Trophoblast cell (in vitro differentiated cells and primary cell): Measurements from ENCODE around the gene ASCC3.

Experiments used
- DNase-seq, 2 donors: peaks; one replicate each; pipeline ENCODE4 v3.0.0-alpha.2; 2016
- H2AFZ ChIP-seq: 2 replicates; pipeline ENCODE4 v1.6.1; 2013; ENCODE audit warnings: low read length, moderate library complexity, mild to moderate bottlenecking; ENCODE audit not compliant: insufficient read depth, poor library complexity
- H2AK5ac ChIP-seq: 2 replicates; pipeline ENCODE4 v1.6.1; 2013; ENCODE audit warnings: mild to moderate bottlenecking, low read length
- H2BK120ac ChIP-seq: 2 replicates; pipeline ENCODE4 v1.6.1; 2013; ENCODE audit warnings: low read length, mild to moderate bottlenecking, moderate library complexity; ENCODE audit not compliant: insufficient read depth, poor library complexity
- H2BK12ac ChIP-seq: 2 replicates; pipeline ENCODE4 v1.6.1; 2013; ENCODE audit warnings: mild to moderate bottlenecking, low read length, moderate library complexity
- H2BK5ac ChIP-seq: 2 replicates; pipeline ENCODE4 v1.6.1; 2013; ENCODE audit warnings: low read length, low read depth, moderate library complexity, mild to moderate bottlenecking; ENCODE audit not compliant: poor library complexity
- H3K14ac ChIP-seq: 2 replicates; pipeline ENCODE4 v1.6.1; 2013; ENCODE audit warnings: mild to moderate bottlenecking, low read length
- H3K18ac ChIP-seq: 2 replicates; pipeline ENCODE4 v1.6.1; 2013; ENCODE audit warnings: mild to moderate bottlenecking, low read length
- H3K23ac ChIP-seq: 2 replicates; pipeline ENCODE4 v1.6.1; 2013; ENCODE audit warnings: low read length
- H3K27ac ChIP-seq: 2 replicates; pipeline ENCODE4 v1.5.1; 2013; ENCODE audit warnings: low read depth, mild to moderate bottlenecking, inconsistent platforms, low read length, moderate library complexity
- H3K27me3 ChIP-seq: 2 replicates; pipeline ENCODE4 v1.6.1; 2013; ENCODE audit warnings: inconsistent platforms, mild to moderate bottlenecking, low read length, moderate library complexity; ENCODE audit not compliant: insufficient read depth
- H3K36me3 ChIP-seq, 2 experiments: 1 replicate in 1 of 2; 2 replicates in 1 of 2; pipeline ENCODE4 v1.6.1; 2013; ENCODE audit warnings: low read length in 2 of 2, mild to moderate bottlenecking in 2 of 2, moderate library complexity in 1 of 2; ENCODE audit not compliant: insufficient read depth in 2 of 2, control insufficient read depth in 1 of 2
- H3K4ac ChIP-seq: 2 replicates; pipeline ENCODE4 v1.6.1; 2013; ENCODE audit warnings: low read depth, mild to moderate bottlenecking, low read length, moderate library complexity
- H3K4me1 ChIP-seq, 2 experiments: 1 replicate in 1 of 2; 2 replicates in 1 of 2; pipeline ENCODE4 v1.6.1; 2013; ENCODE audit warnings: low read length in 2 of 2, mild to moderate bottlenecking in 2 of 2, moderate library complexity in 1 of 2; ENCODE audit not compliant: insufficient read depth in 2 of 2, control insufficient read depth in 1 of 2
- H3K4me2 ChIP-seq: 2 replicates; pipeline ENCODE4 v1.6.1; 2013; ENCODE audit warnings: inconsistent platforms, mild to moderate bottlenecking, low read length, moderate library complexity
- H3K4me3 ChIP-seq: 2 replicates; pipeline ENCODE4 v1.5.1; 2013; ENCODE audit warnings: mild to moderate bottlenecking, low read depth, low read length, inconsistent platforms
- H3K79me1 ChIP-seq: one replicate; pipeline ENCODE4 v1.6.1; 2013; ENCODE audit warnings: low read length
- H3K79me2 ChIP-seq: 2 replicates; pipeline ENCODE4 v1.6.1; 2013; ENCODE audit warnings: low read length, mild to moderate bottlenecking; ENCODE audit not compliant: control insufficient read depth, insufficient read depth, poor library complexity
- H3K9ac ChIP-seq: 2 replicates; pipeline ENCODE4 v1.6.1; 2013; ENCODE audit warnings: mild to moderate bottlenecking, low read length
- H3K9me3 ChIP-seq: 2 replicates; pipeline ENCODE4 v1.6.1; 2013; ENCODE audit warnings: low read depth, mild to moderate bottlenecking, control low read depth, inconsistent platforms, low read length; ENCODE audit not compliant: insufficient read depth
- H4K12ac ChIP-seq: 2 replicates; pipeline ENCODE4 v1.6.1; 2013; ENCODE audit warnings: low read depth, mild to moderate bottlenecking, low read length, moderate library complexity
- H4K8ac ChIP-seq: 2 replicates; pipeline ENCODE4 v1.6.1; 2013; ENCODE audit warnings: low read depth, mild to moderate bottlenecking, low read length, moderate library complexity
- H4K91ac ChIP-seq: one replicate; pipeline ENCODE4 v1.6.1; 2013; ENCODE audit warnings: low read depth, mild to moderate bottlenecking, low read length, moderate library complexity
- WGBS: extraction: QIAGEN DNeasy Blood & Tissue Kit; methylation state at CpG from one replicate; pipeline ENCODE4 v1.1.7; 2013; ENCODE audit warnings: missing lambda C conversion rate; ENCODE audit not compliant: insufficient read length, insufficient coverage; ENCODE audit errors: extremely low coverage; 5-methylcytosine and 5-hydroxymethylcytosine counted together

The ASCC3 gene

DNA sequence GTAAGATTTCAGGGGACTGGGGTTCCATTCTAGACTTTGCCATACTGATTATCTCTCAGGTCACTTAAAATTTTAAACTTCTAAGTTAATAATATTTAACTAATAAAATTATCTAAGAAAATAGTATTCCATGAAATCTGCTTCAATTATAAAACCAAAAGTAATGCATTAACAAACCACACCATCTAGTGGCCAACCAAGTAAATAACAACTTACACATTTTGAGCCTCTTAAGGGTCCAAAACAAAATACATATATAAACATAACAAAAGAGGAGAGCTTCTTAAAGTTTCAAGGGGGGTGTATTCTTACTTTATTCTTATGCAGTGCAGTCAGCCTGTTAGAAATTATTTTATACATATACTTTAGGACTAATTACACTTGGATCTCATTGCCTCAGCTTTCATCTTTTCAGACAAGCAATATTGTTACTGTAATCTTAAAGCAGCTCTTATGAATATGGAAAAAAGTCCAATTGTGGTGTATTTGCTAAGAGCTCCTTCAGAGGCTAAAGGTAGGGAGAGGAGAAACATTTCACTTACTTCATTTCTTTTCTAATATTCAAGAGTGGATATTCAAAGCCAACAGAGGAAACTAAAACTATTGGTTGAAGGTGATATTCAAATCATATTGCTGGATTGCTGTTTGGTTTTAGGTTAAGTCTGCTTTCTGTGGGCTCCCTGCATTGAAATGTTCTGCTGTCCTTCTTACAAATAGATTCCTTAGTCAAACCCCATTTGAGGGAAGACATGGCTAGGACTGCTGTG is 216.7 kb downstream of the ASCC3 start:
- no peak overlapping the region for H3K27ac ChIP-seq
- no peak overlapping the region for H2AFZ ChIP-seq
- no peak overlapping the region for H4K8ac ChIP-seq
- H3K27me3 ChIP-seq = no peaks in the 10 kb centered on the region
- H4K12ac ChIP-seq = no peak overlapping the region
- no peaks in the 10 kb centered on the region for H3K79me2 ChIP-seq
- H3K4me2 ChIP-seq = no peak overlapping the region
- no peak overlapping the region for H2BK12ac ChIP-seq
- no peaks in the 10 kb centered on the region for H3K4me1 ChIP-seq
- H3K4me3 ChIP-seq = no peak overlapping the region
- H3K79me1 ChIP-seq = no peaks in the 10 kb centered on the region
- no peaks in the 10 kb centered on the region for H3K36me3 ChIP-seq
- no peak overlapping the region for H3K9ac ChIP-seq
- no peak overlapping the region for H3K14ac ChIP-seq
- no peak overlapping the region for H4K91ac ChIP-seq
- H3K23ac ChIP-seq = no peak overlapping the region
- no peak overlapping the region for H3K4ac ChIP-seq
- no peak overlapping the region for H2AK5ac ChIP-seq
- DNase-seq = peak in 1 of 2 donors; percentile 64
- no peaks in the 10 kb centered on the region for H3K9me3 ChIP-seq
- H2BK5ac ChIP-seq = no peak overlapping the region
- no peak overlapping the region for H2BK120ac ChIP-seq
- H3K18ac ChIP-seq = no peak overlapping the region

DNA sequence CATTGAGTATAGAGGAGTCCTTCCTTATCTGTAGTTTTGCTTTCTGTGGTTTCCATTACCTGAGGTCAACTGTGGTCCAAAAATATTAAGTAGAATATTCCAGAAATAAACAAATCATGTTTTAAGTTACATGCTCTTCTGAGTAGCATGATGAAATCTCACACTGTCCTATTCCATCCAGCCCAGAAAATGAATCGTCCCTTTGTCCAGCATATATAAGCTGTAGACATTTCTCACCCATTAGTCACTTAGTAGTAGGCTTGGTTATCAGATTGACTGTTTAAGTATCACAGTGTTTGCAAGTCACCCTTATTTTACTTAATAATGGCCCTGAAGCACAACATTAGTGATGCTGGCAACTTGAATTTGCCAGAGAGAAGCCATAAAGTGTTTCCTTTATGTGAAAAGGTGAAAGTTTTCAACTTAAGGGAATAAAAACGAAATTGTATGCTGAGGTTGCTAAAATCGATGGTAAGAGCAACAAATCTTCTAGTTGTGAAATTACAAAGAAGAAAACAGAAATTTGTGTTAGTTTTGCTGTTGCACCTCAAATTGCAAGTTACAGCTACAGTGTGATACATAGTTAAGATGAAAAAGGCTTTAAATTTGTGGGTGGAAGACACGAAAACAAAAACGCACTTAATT is 217.8 kb downstream of the ASCC3 start:
- no CpG with 5 or more reads among the region's 5 CpGs for WGBS
- H4K12ac ChIP-seq = no peak overlapping the region

DNA sequence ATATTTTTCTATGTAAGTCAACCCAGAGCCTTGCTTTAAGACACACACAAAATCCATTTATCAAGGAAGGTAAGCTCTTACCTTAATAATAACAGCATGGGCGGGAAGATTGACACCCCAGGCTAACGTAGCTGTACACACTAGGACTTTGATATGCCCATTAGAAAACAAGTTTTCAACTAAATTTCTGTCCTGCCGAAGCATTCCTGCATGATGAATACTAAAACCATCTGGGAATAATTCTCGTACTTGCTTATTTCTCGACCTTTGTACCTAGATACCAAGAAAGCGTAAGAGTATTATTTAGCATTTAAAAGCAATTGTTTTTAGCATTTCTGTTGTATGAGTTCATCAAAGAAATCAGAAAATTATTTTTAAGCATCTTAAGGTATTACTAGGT is 218.9 kb downstream of the ASCC3 start:
- peak; percentile 48 to 83 for DNase-seq
- Histone ChIP-seq H2AFZ (no peak overlapping the region), H2BK12ac (no peak overlapping the region), H3K18ac (no peak overlapping the region), H4K91ac (no peak overlapping the region), H3K9ac (no peak overlapping the region), H4K12ac (no peak overlapping the region), H4K8ac (no peak overlapping the region), H2BK120ac (no peak overlapping the region), H3K36me3 (no peaks in the 10 kb centered on the region), H2BK5ac (no peak overlapping the region), H3K4me2 (no peak overlapping the region), H3K27me3 (no peaks in the 10 kb centered on the region), H3K27ac (no peak overlapping the region), H3K4me3 (no peak overlapping the region), H3K23ac (no peak overlapping the region), H3K79me1 (no peaks in the 10 kb centered on the region), H3K14ac (no peak overlapping the region), H3K4ac (no peak overlapping the region), H2AK5ac (no peak overlapping the region), H3K79me2 (no peaks in the 10 kb centered on the region), H3K9me3 (no peaks in the 10 kb centered on the region), H3K4me1 (no peaks in the 10 kb centered on the region)
- WGBS = no CpG with 5 or more reads among the region's 6 CpGs

More for the DNA sequence above, 217.8 kb downstream of the ASCC3 start:
- Histone ChIP-seq H3K79me2 (no peaks in the 10 kb centered on the region), H3K23ac (no peak overlapping the region), H3K4me1 (no peaks in the 10 kb centered on the region), H3K79me1 (no peaks in the 10 kb centered on the region), H3K9me3 (no peaks in the 10 kb centered on the region), H3K27me3 (no peaks in the 10 kb centered on the region), H2BK5ac (no peak overlapping the region), H2BK12ac (no peak overlapping the region), H3K4me3 (no peak overlapping the region), H2BK120ac (no peak overlapping the region), H3K18ac (no peak overlapping the region), H3K27ac (no peak overlapping the region), H4K91ac (no peak overlapping the region), H3K14ac (no peak overlapping the region), H4K8ac (no peak overlapping the region), H3K4me2 (no peak overlapping the region), H2AFZ (no peak overlapping the region), H3K9ac (no peak overlapping the region), H2AK5ac (no peak overlapping the region), H3K4ac (no peak overlapping the region), H3K36me3 (no peaks in the 10 kb centered on the region)
- DNase-seq = peak; percentile 30 to 85

DNA sequence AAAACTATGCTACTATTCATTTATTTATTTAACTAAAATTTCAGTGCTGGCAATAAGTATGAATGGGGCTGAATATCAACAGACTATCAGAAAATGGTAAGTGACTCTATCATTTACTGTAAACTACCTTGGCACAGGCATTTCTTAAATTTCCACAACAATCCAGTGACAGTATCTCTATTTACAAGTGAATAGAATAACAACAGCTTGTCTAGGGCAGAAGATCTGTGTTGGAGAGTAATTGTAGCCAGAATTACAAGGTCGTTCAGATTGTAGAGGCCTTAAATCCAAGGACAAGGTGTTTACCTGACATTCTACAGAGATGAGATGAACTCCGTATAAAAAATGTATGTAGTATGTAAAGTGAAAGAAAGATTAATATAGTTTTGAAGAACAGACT is 222.6 kb downstream of the ASCC3 start:
- H3K36me3 ChIP-seq = no peaks in the 10 kb centered on the region
- WGBS = no CpG with 5 or more reads among the region's 2 CpGs
- no peak overlapping the region for H3K4ac ChIP-seq
- H4K12ac ChIP-seq = no peak overlapping the region
- H3K14ac ChIP-seq = no peak overlapping the region
- H3K4me3 ChIP-seq = no peak overlapping the region
- H4K91ac ChIP-seq = no peak overlapping the region
- H2BK120ac ChIP-seq = no peak overlapping the region
- no peak overlapping the region for H3K4me2 ChIP-seq
- no peak overlapping the region for H3K9ac ChIP-seq
- no peaks in the 10 kb centered on the region for H3K79me1 ChIP-seq
- H2AFZ ChIP-seq = no peak overlapping the region
- H3K27me3 ChIP-seq = no peaks in the 10 kb centered on the region
- no peak for DNase-seq
- H2AK5ac ChIP-seq = no peak overlapping the region
- no peak overlapping the region for H2BK5ac ChIP-seq
- no peak overlapping the region for H3K23ac ChIP-seq
- H2BK12ac ChIP-seq = no peak overlapping the region
- no peak overlapping the region for H3K18ac ChIP-seq
- H3K4me1 ChIP-seq = no peaks in the 10 kb centered on the region
- no peaks in the 10 kb centered on the region for H3K79me2 ChIP-seq
- no peak overlapping the region for H4K8ac ChIP-seq
- no peak overlapping the region for H3K27ac ChIP-seq
- no peaks in the 10 kb centered on the region for H3K9me3 ChIP-seq
